ENCODE data around the gene CCDC33.

Gene CCDC33

GRCh38 chr15:74235962-74236361 lies at the start of gene CCDC33:
Gene CCDC33 (plus strand): TSS chr15:74236326. CDS start chr15:74236720, 394 bp downstream.
- no peak for DNase-seq

- no peak for DNase-seq
These were observed 47.9 kb upstream of the CCDC33 start for GRCh38 chr15:74188216-74188615.

- DNase-seq = no peak
These were observed 44.3 kb upstream of the CCDC33 start for GRCh38 chr15:74191798-74192197.

GRCh38 chr15:74192751-74193150 lies 43.4 kb upstream of the CCDC33 start:
- DNase-seq = no peak

GRCh38 chr15:74193299-74193718 lies 42.8 kb upstream of the CCDC33 start:
- DNase-seq = peak; percentile 93

GRCh38 chr15:74193905-74194304 lies 42.2 kb upstream of the CCDC33 start:
- DNase-seq = no peak

- no peak for DNase-seq
These were observed 41.3 kb upstream of the CCDC33 start for GRCh38 chr15:74194572-74195559.

GRCh38 chr15:74196175-74196574 lies 40.0 kb upstream of the CCDC33 start:
- peak; percentile 99 for DNase-seq

GRCh38 chr15:74197176-74197965 lies 38.8 kb upstream of the CCDC33 start:
- no peak for DNase-seq

- DNase-seq = no peak
These were observed 36.9 kb upstream of the CCDC33 start for GRCh38 chr15:74199297-74199652.

GRCh38 chr15:74200412-74200815 lies 35.7 kb upstream of the CCDC33 start:
- DNase-seq = peak; percentile 81

GRCh38 chr15:74200871-74201419 lies 35.2 kb upstream of the CCDC33 start:
- peak; percentile 37 for DNase-seq

- peak; percentile 41 for DNase-seq
These were observed 34.3 kb upstream of the CCDC33 start for GRCh38 chr15:74201710-74202420.

GRCh38 chr15:74202452-74203401 lies 33.4 kb upstream of the CCDC33 start, which contains the start of gene STRA6:
Gene STRA6 (minus strand): TSS chr15:74202787. CDS start chr15:74202267, 520 bp downstream.
- DNase-seq = peak; percentile 81

- peak; percentile 85 for DNase-seq
These were observed 32.2 kb upstream of the CCDC33 start for GRCh38 chr15:74203914-74204431.

- DNase-seq = no peak
These were observed 30.6 kb upstream of the CCDC33 start for GRCh38 chr15:74205582-74205947.

- DNase-seq = peak; percentile 54
These were observed 29.3 kb upstream of the CCDC33 start for GRCh38 chr15:74206801-74207281.

- no peak for DNase-seq
These were observed 28.3 kb upstream of the CCDC33 start for GRCh38 chr15:74207652-74208440.

GRCh38 chr15:74208496-74208895 lies 27.6 kb upstream of the CCDC33 start:
- no peak for DNase-seq

- peak; percentile 72 for DNase-seq
These were observed 27.1 kb upstream of the CCDC33 start for GRCh38 chr15:74208901-74209559.
